ENCODE measurements around the gene CT55.

DNA sequence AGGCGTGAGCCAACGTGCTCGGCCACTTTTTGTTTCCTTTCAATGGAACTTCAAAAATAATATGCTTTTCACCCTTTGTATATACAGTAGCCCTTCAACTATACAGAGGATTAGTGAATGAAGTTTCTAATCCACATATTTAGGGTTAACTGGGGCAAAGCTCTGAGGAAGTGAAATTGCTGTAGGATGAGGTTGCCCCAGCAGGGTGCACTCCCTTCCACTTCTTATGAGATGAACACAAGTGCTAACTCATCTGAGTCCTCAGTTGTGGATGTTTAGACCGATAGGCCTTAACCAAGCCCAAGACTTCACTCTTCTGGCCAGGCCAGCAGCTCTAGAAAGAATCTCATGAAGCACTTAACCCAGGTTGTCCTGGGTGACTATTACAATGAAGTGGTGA is 29.1 kb upstream of the CT55 start:
- TF ChIP-seq CTCF (IDR thresholded peaks at IDR 0.05): no peak
- TF ChIP-seq POLR2A (IDR thresholded peaks at IDR 0.05): no peak

All from thyroid gland (tissue), 4 donors.